ENCODE results near the gene ZSCAN12. TPM values are rescaled to one million over a fixed set of nuclear protein-coding genes. Genes with fewer than 3 reads are reported as not detected.
A peak's percentile ranks its signal among the peaks of the same experiment; 100 is the strongest.

The ZSCAN12 gene
- total RNA-seq, 2 experiments from 2014 or later: 2.0 to 2.3 TPM

GRCh38 chr6:28349344-28349891, 50.1 kb downstream of the ZSCAN12 start:
- ATAC-seq (ENCODE audit: poor library complexity) (no peak), DNase-seq (no peak)
- H3K27me3 Mint-ChIP-seq: peaks cover 31% of the 10 kb centered on the region
- H3K4me3 ChIP-seq (ENCODE audit: low read length): peak overlapping the region; percentile 73
- H3K27ac Mint-ChIP-seq: peak overlapping the region; percentile 85
- no peaks in the 10 kb centered on the region for H3K9me3 Mint-ChIP-seq
- peaks cover 13% of the 10 kb centered on the region for H3K4me1 ChIP-seq (ENCODE audit: insufficient read depth, low read length)
- peaks cover 0 to 11% of the 10 kb centered on the region in 2 experiments for H3K27me3 ChIP-seq (ENCODE audit: control insufficient read depth in 1 of 2, insufficient read depth in 2 of 2, low read length in 2 of 2)
- H3K36me3 ChIP-seq (ENCODE audit: insufficient read depth, low read length): no peaks in the 10 kb centered on the region
- ChIA-PET POLR2A (interaction anchor here (0.6 to 3.5 kb wide), 13 partner anchors 13 to 1202 kb away, joined by 3 to 21 read pairs (median 3); partner anchors contain the start of genes ZKSCAN4, ZKSCAN8, ZSCAN16 and ZSCAN26), CTCF (interaction anchor here (0.6 to 0.8 kb wide), 2 partner anchors 82 to 824 kb away, joined by 3 read pairs; partner anchors contain the start of gene ZSCAN26)
- H3K27ac ChIP-seq (ENCODE audit: low read depth in 1 of 2, low read length in 2 of 2): no peak overlapping the region
- no peak for TF ChIP-seq CTCF (IDR thresholded peaks at IDR 0.05)
- H3K9me3 ChIP-seq (ENCODE audit: control insufficient read depth in 1 of 2, insufficient read depth in 1 of 2, low read length in 2 of 2): no peaks in the 10 kb centered on the region
- peak overlapping the region; percentile 99 for H3K4me3 Mint-ChIP-seq
- peaks cover 9% of the 10 kb centered on the region for H3K36me3 Mint-ChIP-seq (ENCODE audit: low read depth)
- intact Hi-C loops (cut with DNase I, micrococcal nuclease): loop anchor here in 1 of 2 experiments (1.0 to 5.0 kb wide), 2 partner anchors 50 to 82 kb away; partner anchors contain the start of genes ZSCAN12 and ZSCAN26
- peaks cover 43% of the 10 kb centered on the region for H3K4me1 Mint-ChIP-seq (ENCODE audit: low read depth)

GRCh38 chr6:28347119-28347518, 52.4 kb downstream of the ZSCAN12 start:
- peaks cover 29% of the 10 kb centered on the region for H3K4me1 Mint-ChIP-seq (ENCODE audit: low read depth)
- H3K9me3 ChIP-seq (ENCODE audit: control insufficient read depth in 1 of 2, insufficient read depth in 1 of 2, low read length in 2 of 2): no peaks in the 10 kb centered on the region
- no peak overlapping the region for H3K4me3 Mint-ChIP-seq
- H3K4me1 ChIP-seq (ENCODE audit: insufficient read depth, low read length): peaks cover 13% of the 10 kb centered on the region
- H3K36me3 Mint-ChIP-seq (ENCODE audit: low read depth): peaks cover 9% of the 10 kb centered on the region
- H3K36me3 ChIP-seq (ENCODE audit: insufficient read depth, low read length): no peaks in the 10 kb centered on the region
- CTCF ChIA-PET: interaction anchor here (0.5 to 2.5 kb wide), 4 partner anchors 9 to 431 kb away, joined by 3 to 11 read pairs (median 3); no protein-coding TSS in a partner anchor
- peaks cover 45% of the 10 kb centered on the region for H3K27me3 Mint-ChIP-seq
- H3K9me3 Mint-ChIP-seq: no peaks in the 10 kb centered on the region
- peaks cover 0 to 11% of the 10 kb centered on the region in 2 experiments for H3K27me3 ChIP-seq (ENCODE audit: control insufficient read depth in 1 of 2, insufficient read depth in 2 of 2, low read length in 2 of 2)
- intact Hi-C loops (cut with DNase I, micrococcal nuclease): loop anchor here in 1 of 2 experiments (5.0 kb wide), 1 partner anchor 80 kb away; the partner anchor contains the start of gene ZSCAN26
- DNase-seq (no peak), ATAC-seq (ENCODE audit: poor library complexity) (no peak)
- no peak overlapping the region for H3K4me3 ChIP-seq (ENCODE audit: low read length)
- TF ChIP-seq CTCF (IDR thresholded peaks at IDR 0.05): no peak
- no peak overlapping the region for H3K27ac ChIP-seq (ENCODE audit: low read depth in 1 of 2, low read length in 2 of 2)
- POLR2A ChIA-PET: interaction anchor here (0.9 kb wide), 1 partner anchor 12 kb away, joined by 3 read pairs; no protein-coding TSS in a partner anchor
- no peak overlapping the region for H3K27ac Mint-ChIP-seq

- no peak for TF ChIP-seq CTCF (IDR thresholded peaks at IDR 0.05)
- no peak for ATAC-seq (ENCODE audit: poor library complexity)
- Mint-ChIP-seq H3K4me3 (no peak overlapping the region), H3K27me3 (peaks cover 49% of the 10 kb centered on the region), H3K9me3 (peaks cover 2% of the 10 kb centered on the region), H3K27ac (no peak overlapping the region), H3K36me3 (ENCODE audit: low read depth) (peaks cover 8% of the 10 kb centered on the region), H3K4me1 (ENCODE audit: low read depth) (peaks cover 10% of the 10 kb centered on the region)
- no peak overlapping the region for H3K27ac ChIP-seq (ENCODE audit: low read depth in 1 of 2, low read length in 2 of 2)
- no peak for DNase-seq
- POLR2A ChIA-PET: interaction anchor here (1.1 kb wide), 1 partner anchor 78 kb away, joined by 3 read pairs; the partner anchor contains the start of gene ZSCAN26
- CTCF ChIA-PET: interaction anchor here (0.7 to 0.9 kb wide), 2 partner anchors 16 to 353 kb away, joined by 3 read pairs; no protein-coding TSS in a partner anchor
- H3K9me3 ChIP-seq (ENCODE audit: control insufficient read depth in 1 of 2, insufficient read depth in 1 of 2, low read length in 2 of 2): peaks cover 0 to 4% of the 10 kb centered on the region in 2 experiments
- H3K4me1 ChIP-seq (ENCODE audit: insufficient read depth, low read length): peaks cover 4% of the 10 kb centered on the region
- H3K4me3 ChIP-seq (ENCODE audit: low read length): no peak overlapping the region
- no peaks in the 10 kb centered on the region for H3K36me3 ChIP-seq (ENCODE audit: insufficient read depth, low read length)
- intact Hi-C loops (cut with DNase I, micrococcal nuclease): loop anchor here in 1 of 2 experiments (5.0 kb wide), 1 partner anchor 78 kb away; the partner anchor contains the start of gene ZSCAN26
- peaks cover 0 to 11% of the 10 kb centered on the region in 2 experiments for H3K27me3 ChIP-seq (ENCODE audit: control insufficient read depth in 1 of 2, insufficient read depth in 2 of 2, low read length in 2 of 2)
Observed at GRCh38 chr6:28345201-28345600, 54.3 kb downstream of the ZSCAN12 start.
